IPS-18c (cell line): ENCODE measurements around the gene PHGDH.

Source experiments
- H3K4me3 ChIP-seq: 2 replicates; pipeline ENCODE4 v1.7.0; 2013; ENCODE audit warnings: low read depth, mild to moderate bottlenecking, low read length, moderate library complexity; ENCODE audit not compliant: insufficient read depth
- H3K9me3 ChIP-seq: one replicate; pipeline ENCODE4 v1.6.1; 2013; ENCODE audit warnings: mild to moderate bottlenecking, low read length, moderate library complexity; ENCODE audit not compliant: control insufficient read depth, insufficient read depth

The PHGDH gene

DNA sequence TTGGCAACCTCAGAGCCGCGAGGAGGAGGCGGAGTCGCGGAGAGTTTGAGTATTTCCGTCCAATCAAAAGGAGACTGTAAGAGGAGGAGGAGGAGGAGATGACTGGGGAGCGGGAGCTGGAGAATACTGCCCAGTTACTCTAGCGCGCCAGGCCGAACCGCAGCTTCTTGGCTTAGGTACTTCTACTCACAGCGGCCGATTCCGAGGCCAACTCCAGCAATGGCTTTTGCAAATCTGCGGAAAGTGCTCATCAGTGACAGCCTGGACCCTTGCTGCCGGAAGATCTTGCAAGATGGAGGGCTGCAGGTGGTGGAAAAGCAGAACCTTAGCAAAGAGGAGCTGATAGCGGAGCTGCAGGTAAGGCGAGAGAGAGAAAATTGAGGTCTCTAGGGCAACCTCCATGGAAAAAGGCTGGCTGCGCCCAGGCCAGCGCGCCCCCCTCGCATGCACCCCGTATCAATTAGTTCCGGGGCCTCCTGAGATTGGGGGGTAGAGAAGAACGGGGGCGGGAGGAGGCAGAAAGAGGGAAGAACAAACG, at the start of gene PHGDH:
Gene PHGDH, plus strand, starts transcription at position 131 of the 538 bp plus-strand sequence. Its CDS starts 89 bp downstream, at position 220.
- Histone ChIP-seq H3K4me3 (peak within 1 kb of the TSS; percentile 98), H3K9me3 (no peaks in the 10 kb centered on the region)

DNA sequence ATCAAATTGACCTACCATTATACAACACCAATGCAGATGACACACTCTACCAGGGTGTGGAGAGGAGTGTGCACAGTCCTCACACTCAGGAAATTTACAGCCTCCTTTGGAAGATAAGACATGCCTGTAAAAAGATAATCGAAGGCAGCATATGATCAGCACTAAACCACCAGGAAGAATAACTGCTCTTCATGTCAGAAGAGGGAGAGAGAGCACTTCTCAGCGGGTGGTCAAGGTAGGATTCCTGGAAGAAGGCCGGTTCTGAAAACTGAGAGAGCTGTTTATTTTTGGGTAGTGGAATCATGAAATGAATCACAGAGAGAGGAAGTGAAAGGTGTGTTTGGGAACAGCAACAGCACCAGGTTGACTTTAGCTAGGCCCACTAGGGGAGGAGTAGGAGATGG, 49.7 kb upstream of the PHGDH start:
- Histone ChIP-seq H3K9me3 (no peaks in the 10 kb centered on the region), H3K4me3 (no peak overlapping the region)

DNA sequence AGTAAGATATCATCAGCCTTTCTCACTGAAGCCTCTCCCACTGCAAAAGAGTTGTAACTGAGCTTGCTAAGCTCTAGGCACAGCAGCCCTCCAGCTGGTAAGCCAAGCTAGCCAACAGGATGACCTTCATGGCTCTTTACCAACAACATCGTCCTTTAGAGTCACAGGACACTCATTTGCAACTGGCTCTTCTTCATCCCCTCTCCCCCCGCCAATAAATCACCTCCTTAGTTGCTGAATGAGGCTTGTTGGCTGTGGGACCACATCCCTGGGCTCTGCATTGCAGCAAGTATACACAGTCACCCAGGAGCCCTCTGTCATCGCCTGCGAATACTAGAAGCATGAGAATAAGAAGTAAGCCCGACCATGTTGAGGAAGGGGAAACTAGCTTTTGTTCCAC, 47.7 kb upstream of the PHGDH start:
- Histone ChIP-seq H3K9me3 (no peaks in the 10 kb centered on the region), H3K4me3 (no peak overlapping the region)

DNA sequence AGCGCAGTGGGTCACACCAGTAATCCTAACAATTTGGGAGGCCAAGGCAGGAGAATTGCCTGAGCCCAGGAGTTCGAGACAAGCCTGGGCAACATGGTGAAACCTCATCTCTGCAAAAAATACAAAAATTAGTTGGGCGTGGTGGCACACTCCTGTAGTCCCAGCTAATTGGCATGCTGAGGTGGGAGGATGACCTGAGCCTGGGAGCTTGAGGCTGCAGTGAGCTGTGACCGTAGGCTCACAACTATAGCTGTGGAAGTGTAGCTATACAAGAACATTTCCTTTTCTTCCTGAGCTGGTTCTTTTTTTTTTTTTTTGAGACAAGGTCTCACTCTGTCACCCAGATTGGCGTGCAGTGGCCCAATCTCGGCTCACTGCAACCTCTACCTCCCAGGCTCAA, 44.6 kb upstream of the PHGDH start:
- no peak overlapping the region for H3K4me3 ChIP-seq

DNA sequence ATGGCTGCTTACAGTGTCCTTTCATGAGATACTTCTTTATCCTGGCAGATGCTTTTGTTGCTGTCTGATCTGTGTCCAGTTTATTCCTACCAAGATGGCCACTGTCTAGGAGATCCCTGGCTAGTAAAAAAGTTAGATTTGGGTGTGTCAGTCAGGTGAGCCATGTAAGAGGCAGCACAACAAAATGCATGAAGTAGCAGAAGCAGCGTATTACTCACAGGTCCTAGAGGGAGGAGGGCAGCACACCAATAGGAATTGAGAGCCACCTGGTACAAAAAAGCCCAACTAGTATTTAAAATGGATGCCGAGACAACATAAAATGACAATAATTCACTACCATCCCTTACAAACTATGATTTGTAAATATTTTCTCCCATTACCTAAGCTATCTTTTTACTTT, 40.8 kb upstream of the PHGDH start:
- H3K4me3 ChIP-seq, result no peak overlapping the region

More for the DNA sequence above, 44.6 kb upstream of the PHGDH start:
- H3K9me3 ChIP-seq, result no peaks in the 10 kb centered on the region

DNA sequence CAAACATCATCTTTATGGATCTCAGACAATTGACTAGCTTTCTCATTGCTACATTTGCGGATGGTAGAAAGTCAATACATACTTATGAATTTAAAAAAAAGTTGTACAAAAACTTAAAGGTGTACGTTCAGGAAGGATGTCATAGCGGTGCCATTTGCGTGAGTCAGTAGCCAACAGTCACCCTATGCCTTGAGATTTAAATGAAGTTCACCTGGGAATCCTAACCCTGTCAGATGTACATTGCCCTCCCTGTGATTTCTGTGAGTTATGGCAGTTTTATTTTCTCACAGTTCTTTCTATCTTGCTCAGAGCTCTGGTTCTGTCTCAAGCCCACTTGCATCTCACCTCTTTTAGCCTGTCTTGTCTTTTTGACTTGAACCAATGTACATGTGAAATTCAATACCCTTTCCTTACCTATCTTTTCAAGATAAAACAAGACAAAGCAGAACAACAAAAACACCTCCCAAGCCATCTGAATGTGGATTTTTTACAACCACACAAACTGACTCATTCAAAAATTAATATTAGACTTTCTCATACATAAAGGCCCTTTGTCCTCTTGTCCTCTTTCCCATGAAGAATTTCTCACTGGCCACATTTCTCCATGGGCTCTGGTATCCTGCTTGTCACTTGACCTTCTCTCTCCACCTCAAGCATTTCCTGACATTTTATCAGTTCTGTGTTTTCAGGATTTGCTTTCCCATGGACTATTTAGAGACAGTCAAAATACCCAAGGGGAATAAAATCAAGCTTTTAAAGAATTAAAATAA, 38.4 kb upstream of the PHGDH start:
- Histone ChIP-seq H3K4me3 (no peak overlapping the region), H3K9me3 (no peaks in the 10 kb centered on the region)

More for the DNA sequence above, 40.8 kb upstream of the PHGDH start:
- H3K9me3 ChIP-seq, result no peaks in the 10 kb centered on the region

DNA sequence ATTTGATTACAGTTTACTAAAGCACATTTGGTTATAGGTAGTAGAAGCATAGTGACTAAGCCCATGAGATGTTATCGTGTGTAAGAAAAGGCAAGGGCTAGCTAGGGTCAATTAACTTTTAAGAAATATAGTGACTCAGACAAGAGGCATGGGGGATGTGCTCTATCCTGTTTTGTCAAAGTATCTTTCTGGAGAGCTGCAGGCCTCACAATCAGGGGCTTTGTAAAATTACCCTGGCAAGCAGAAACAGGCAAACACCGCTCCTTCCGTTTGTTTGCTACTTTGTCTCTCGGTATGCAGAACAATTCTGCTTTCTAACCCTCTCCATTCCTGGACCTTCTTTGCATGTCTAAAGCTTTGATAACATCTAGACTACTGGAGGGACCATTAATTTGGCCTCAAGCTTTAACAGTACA, 37.6 kb upstream of the PHGDH start:
- H3K4me3 ChIP-seq, result no peak overlapping the region

DNA sequence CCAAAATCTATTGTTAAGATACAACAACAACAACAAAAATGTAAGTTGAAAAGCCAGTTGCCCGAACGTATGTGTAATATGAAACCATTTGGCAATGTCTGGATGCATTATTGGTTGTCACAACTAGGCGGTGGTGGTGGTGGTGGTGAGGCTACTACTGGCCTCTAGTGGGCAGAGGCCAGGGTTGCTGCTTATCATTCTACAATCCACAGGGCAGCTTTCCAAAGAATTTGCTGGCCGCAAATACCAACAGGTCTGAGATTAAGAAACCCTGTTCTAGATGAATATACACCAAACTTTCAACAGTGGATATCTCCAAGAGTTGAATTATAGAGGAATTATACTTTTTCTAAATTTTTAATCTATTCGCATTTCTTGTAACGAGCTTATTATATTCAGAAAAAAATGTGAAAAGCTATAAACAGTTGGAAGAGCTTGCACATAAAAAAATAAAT, 36.9 kb upstream of the PHGDH start:
- no peak overlapping the region for H3K4me3 ChIP-seq

More for the DNA sequence above, 37.6 kb upstream of the PHGDH start:
- H3K9me3 ChIP-seq, result no peaks in the 10 kb centered on the region

DNA sequence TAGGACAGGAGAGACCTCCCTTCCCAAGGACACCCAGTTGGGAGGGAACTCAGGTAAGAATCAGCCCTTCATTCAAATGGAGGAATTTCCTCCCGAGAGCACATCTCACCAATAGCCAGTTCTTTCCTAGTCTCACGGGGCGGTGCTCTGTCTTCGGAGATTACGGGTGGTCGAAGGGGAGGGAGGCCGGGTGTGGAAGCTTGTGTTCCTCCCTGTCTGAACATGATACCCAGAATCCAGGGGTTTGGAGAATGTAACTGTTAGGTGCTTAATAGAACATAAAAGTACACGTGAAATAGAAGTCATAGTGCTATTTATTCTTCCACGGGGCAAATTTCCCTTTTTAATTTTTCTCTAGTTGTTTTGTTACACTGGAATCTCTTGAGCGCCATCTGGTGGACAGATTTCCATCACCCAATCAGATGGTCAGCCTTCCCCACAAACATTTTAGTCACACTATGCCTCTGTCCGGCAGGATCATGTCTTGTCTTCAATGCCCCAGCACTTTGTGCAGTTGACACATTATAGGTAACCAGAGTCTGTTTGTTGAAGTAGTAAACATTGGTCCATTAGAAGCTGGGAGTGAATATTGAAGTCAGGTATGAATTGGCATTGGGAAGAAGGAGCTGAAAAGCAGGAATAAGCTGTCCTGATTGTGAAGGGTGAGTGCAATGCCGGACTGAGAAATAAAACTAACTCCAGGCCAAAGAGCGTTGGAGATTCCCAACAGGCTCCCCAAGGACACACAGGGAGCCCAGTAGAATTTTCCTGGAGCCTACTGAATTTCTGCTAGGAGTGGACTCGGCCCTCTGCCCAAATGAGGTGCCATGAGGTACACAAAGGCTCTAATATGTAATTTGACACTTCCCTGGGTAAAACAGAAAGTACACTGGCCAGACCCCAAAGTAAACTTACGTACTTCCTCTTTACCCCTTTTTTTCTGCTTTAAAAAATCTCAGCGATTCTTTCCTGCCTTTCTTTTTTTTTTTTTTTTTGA, 36.1 kb upstream of the PHGDH start:
- Histone ChIP-seq H3K9me3 (no peaks in the 10 kb centered on the region), H3K4me3 (no peak overlapping the region)

More for the DNA sequence above, 36.9 kb upstream of the PHGDH start:
- no peaks in the 10 kb centered on the region for H3K9me3 ChIP-seq

DNA sequence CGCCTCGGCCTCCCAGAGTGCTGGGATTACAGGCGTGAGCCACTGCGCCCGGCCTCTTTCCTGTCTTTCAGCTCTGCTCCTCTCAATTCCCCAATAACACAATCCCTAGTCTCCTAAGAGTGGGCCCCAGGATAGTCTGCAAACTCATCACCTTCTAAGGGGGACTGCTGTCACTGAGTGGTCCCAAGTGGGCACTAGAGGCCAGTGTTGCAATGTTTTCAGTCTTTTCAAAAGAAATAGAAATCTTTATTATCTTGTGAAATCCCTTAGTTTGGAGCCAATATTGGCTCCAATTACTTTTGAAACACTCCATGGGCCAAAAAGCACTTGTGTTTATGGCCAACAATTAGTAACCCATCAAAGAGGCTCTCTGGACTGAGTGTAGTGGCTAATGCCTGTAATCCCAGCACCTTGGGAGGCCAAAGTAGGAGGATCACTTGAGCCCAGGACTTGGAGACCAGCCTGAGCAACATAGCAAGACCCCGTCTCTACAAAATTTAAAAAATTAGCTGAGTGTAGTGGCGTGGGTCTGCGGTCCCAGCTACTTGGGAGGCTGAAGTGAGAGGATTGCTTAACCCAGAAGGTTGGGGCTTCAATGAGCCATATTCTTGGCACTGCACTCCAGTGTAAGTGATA, 35.0 kb upstream of the PHGDH start:
- H3K9me3 ChIP-seq, result no peaks in the 10 kb centered on the region
- H3K4me3 ChIP-seq, result no peak overlapping the region

DNA sequence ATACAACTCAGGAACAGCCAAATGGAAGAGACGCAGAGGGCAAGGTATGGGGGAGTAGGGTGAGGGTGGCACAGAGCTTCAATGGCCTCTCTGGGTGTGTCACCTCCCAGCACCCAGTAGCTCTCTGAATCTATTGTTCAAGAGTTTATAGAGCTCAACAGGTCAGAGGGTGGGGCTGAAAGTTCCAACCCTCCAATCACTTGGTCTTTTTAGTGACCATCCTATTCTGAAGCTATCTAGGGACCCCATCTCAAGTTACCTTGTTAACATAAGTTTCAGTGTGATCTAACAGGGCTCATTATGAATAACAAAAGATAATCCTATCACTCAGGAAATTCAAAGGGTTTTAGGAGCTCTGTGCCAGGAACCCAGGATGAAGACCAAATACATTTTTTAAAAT, 32.5 kb upstream of the PHGDH start:
- Histone ChIP-seq H3K9me3 (no peaks in the 10 kb centered on the region), H3K4me3 (no peak overlapping the region)

DNA sequence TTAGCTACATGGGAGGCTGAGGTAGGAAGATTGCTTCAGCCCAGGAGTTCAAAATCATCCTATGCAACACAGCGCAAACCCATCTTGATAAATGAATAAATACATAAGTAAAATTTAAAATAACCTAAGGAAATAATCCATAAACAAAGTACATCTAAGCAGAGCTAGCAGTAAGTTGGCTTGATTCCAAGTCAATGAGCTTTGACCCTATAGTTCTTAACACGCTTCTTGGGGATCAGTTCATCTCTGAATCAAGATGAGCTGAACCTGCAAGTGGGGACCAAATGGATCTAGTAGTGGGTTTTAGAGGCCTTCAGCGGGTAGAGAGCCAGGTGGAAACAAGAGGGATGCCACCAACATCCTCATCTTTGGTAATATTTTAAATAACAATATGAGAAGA, 31.5 kb upstream of the PHGDH start:
- no peaks in the 10 kb centered on the region for H3K9me3 ChIP-seq

DNA sequence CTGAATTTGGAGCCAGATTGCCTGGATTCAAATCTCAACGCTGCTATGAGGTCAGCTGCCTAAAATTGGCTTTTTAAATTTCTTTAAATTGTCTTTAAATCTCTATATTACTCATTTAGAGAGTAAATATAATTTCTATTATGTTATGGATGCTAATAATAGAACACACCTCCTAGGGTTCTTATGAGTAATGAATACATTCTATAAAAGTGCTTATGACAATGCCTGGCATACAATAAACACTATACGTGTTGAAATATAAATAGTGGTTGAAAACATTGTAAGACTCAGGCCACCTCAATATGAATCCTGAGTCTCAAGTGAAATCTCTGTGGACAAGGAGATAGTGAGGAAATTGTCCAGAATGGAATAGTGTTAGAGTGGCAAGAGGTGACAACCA, 31.0 kb upstream of the PHGDH start:
- no peaks in the 10 kb centered on the region for H3K9me3 ChIP-seq

More for the DNA sequence above, 31.5 kb upstream of the PHGDH start:
- H3K4me3 ChIP-seq, result no peak overlapping the region

DNA sequence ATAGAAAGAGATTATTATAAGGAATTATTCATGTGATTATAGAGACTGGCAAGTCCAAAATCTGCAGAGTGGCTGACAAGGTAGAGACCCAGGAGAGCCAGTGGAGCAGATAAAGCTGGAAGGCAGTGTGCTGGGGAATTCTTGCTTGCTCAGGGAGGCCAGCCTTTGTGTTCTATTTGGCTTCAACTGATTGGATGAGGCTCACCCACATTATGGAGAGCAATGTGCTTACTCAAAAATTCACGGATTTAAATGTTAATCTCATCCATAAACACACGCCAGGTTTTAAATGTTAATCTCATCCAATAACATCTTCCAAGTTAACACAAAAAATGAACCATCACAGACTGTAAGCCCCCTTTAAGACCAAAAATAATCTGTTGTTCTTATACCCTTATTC, 30.2 kb upstream of the PHGDH start:
- Histone ChIP-seq H3K4me3 (no peak overlapping the region), H3K9me3 (no peaks in the 10 kb centered on the region)

More for the DNA sequence above, 31.0 kb upstream of the PHGDH start:
- no peak overlapping the region for H3K4me3 ChIP-seq

DNA sequence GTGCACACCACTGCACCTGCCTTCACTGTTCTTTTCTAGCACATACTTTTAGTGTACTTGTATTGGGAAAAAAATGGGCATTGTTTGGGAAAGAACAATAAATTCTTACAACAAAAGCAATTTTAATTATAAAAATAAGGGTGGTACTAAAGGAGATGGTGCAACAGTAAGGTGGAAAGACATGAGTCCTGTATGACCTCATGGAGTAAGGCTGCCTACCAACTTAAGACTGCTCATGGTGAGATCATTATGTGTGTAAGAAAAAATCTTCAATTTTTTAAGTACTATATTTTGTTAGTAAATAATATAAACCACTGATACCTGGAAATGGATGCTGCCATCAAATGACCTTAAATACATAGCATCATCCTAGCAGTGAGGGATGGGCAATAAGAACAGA, 29.6 kb upstream of the PHGDH start:
- H3K9me3 ChIP-seq, result no peaks in the 10 kb centered on the region
- H3K4me3 ChIP-seq, result no peak overlapping the region

DNA sequence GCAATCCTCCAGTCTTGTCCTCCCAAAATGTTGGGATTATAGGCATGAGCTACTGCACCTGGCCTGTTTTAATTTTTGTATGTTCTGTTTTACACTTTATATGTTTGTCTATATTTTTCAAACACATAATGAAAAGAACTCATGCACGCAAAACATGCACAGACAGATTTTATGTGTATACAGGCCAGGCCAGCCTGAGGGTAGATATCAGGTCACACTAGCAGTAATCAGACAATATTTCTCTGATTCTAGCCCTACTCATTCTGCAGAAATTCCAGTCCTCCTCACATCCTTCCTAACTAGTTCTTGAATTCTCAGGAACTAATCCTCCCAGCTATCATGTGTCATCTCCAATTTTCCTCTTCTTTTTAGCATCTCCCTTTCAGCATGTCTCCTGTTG, 27.8 kb upstream of the PHGDH start:
- H3K9me3 ChIP-seq, result no peaks in the 10 kb centered on the region
- H3K4me3 ChIP-seq, result no peak overlapping the region

DNA sequence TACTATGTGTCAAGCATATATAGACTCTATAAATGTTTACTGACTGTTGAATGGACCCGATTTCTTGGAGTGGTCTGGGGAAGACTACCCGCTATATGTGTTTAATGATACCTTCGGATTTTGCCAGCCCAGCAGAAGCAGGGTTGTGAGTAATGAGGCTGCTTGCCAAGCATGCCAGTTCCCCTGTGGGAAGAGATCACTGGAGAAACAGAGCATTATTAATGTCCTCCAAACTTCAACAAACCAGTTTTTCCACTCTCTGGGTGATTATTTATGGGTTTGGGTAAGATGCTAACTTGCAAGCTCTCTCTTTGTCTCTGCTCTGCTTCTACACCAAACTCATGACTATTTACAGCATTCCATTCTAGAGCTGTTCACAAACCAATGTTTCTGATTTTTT, 25.1 kb upstream of the PHGDH start:
- no peak overlapping the region for H3K4me3 ChIP-seq
- no peaks in the 10 kb centered on the region for H3K9me3 ChIP-seq
